HEK293 (cell line): ENCODE measurements around the gene TBC1D14.

ENCODE experiments used
- CTCF ChIP-seq: fragments of 450-650 bp; formaldehyde crosslinking; IDR thresholded peaks from 2 replicates; pipeline ENCODE4 v1.5.1; 2016; ENCODE audit warnings: missing biosample characterization, missing genetic modification characterization
- GLI4 ChIP-seq: fragments of 450-650 bp; formaldehyde crosslinking; IDR thresholded peaks from 2 replicates; pipeline ENCODE4 v1.5.1; 2016; ENCODE audit warnings: missing biosample characterization, missing genetic modification characterization
- KLF16 ChIP-seq: fragments of 450-650 bp; formaldehyde crosslinking; IDR thresholded peaks from 2 replicates; pipeline ENCODE4 v1.5.1; 2017; ENCODE audit warnings: missing biosample characterization, missing genetic modification characterization
- KLF17 ChIP-seq: fragments of 450-650 bp; formaldehyde crosslinking; IDR thresholded peaks from 2 replicates; pipeline ENCODE4 v1.5.1; 2016; ENCODE audit warnings: missing biosample characterization, missing genetic modification characterization
- RBAK ChIP-seq: fragments of 450-650 bp; formaldehyde crosslinking; IDR thresholded peaks from 2 replicates; pipeline ENCODE4 v1.5.1; 2016; ENCODE audit warnings: missing biosample characterization, missing genetic modification characterization
- ZNF121 ChIP-seq: fragments of 450-650 bp; formaldehyde crosslinking; IDR thresholded peaks from 2 replicates; pipeline ENCODE4 v1.5.1; 2016; ENCODE audit warnings: missing biosample characterization, missing genetic modification characterization
- ZNF19 ChIP-seq: fragments of 450-650 bp; formaldehyde crosslinking; IDR thresholded peaks from 2 replicates; pipeline ENCODE4; 2016; ENCODE audit warnings: missing biosample characterization, missing genetic modification characterization, low read depth
- ZNF211 ChIP-seq: fragments of 450-650 bp; formaldehyde crosslinking; IDR thresholded peaks from 2 replicates; pipeline ENCODE4 v1.5.1; 2016; ENCODE audit warnings: low read depth, missing biosample characterization, missing genetic modification characterization
- ZNF747 ChIP-seq: fragments of 450-650 bp; formaldehyde crosslinking; IDR thresholded peaks from 2 replicates; pipeline ENCODE4 v1.5.1; 2016; ENCODE audit warnings: missing biosample characterization, missing genetic modification characterization

GRCh38 chr4:6929339-6929811 is 19.7 kb downstream of the TBC1D14 start:
- TF ChIP-seq CTCF (tag by site-specific recombination) (no peak), ZNF747 (tag by site-specific recombination) (no peak), RBAK (tag by site-specific recombination) (no peak), KLF16 (tag by site-specific recombination) (no peak), ZNF19 (tag by site-specific recombination) (no peak), KLF17 (tag by site-specific recombination) (no peak), ZNF211 (tag by site-specific recombination) (no peak), ZNF121 (tag by site-specific recombination) (no peak), GLI4 (no peak)
